B cell (primary cell): ENCODE measurements around the gene RPS28. TPM values are rescaled to one million over a fixed set of nuclear protein-coding genes. Genes with fewer than 3 reads are reported as not detected.

Experiments
- ATAC-seq: fragments of 200-7000 bp; cut with Tn5 transposase; one replicate; pipeline ENCODE4 v1.10.0; 2021; ENCODE audit warnings: low read depth, mild to moderate bottlenecking, moderate number of reproducible peaks, moderate library complexity
- CTCF ChIA-PET: fragments of 350-600 bp; sonication (Branson Sonifier 250); formaldehyde crosslinking; loops from one replicate; lab custom pipeline; 2021; ENCODE audit warnings: antibody characterized with exemption, inconsistent platforms; lab: Charles Lee
- POLR2A ChIA-PET: fragments of 350-600 bp; sonication (Branson Sonifier 250); formaldehyde crosslinking; loops from one replicate; lab custom pipeline; 2021; ENCODE audit warnings: antibody characterized with exemption; lab: Charles Lee
- DNase-seq: peaks from one replicate; pipeline ENCODE4 v3.0.0; 2013
- H2AFZ ChIP-seq: 2 replicates; pipeline ENCODE4 v1.6.1; 2012; ENCODE audit warnings: mild to moderate bottlenecking, low read depth, low read length; ENCODE audit not compliant: insufficient read depth, poor library complexity, severe bottlenecking
- H3K27ac ChIP-seq, 2 donors: 1 replicate in 1 of 2; 2 replicates in 1 of 2; pipeline ENCODE4 v1.5.1; 2012 to 2013; ENCODE audit warnings: low read length in 2 of 2, mild to moderate bottlenecking in 2 of 2, moderate library complexity in 1 of 2
- H3K27me3 ChIP-seq, 4 experiments: fragments of 200-600 bp in 1 of 4; sonication (generic) in 1 of 4; replicated peaks in 1 of 4; 1 replicate in 2 of 4; 2 replicates in 2 of 4; pipeline versions ENCODE4 v1.6.1 to v1.7.0; 2013 to 2016; ENCODE audit warnings: low read length in 3 of 4, mild to moderate bottlenecking in 2 of 4, mixed read lengths in 1 of 4, moderate library complexity in 1 of 4; ENCODE audit not compliant: insufficient read depth in 4 of 4, control insufficient read depth in 3 of 4; ENCODE audit errors: control extremely low read depth in 1 of 4
- H3K36me3 ChIP-seq, 2 experiments: replicated peaks in 1 of 2; 1 replicate in 1 of 2; 2 replicates in 1 of 2; pipeline versions ENCODE4 v1.6.1 to v1.7.1; 2013; ENCODE audit warnings: low read length in 1 of 2; ENCODE audit not compliant: insufficient read depth in 2 of 2, control insufficient read depth in 1 of 2; ENCODE audit errors: control extremely low read depth in 1 of 2, extremely low read depth in 1 of 2
- H3K4me1 ChIP-seq, 2 donors: fragments of 200-600 bp in 1 of 2; sonication (generic) in 1 of 2; 1 replicate in 1 of 2; 2 replicates in 1 of 2; pipeline versions ENCODE4 v1.5.1 to v1.6.1; 2013 to 2017; ENCODE audit warnings: low read length in 2 of 2; ENCODE audit not compliant: control insufficient read depth in 2 of 2, insufficient read depth in 2 of 2
- H3K4me2 ChIP-seq: replicated peaks from 2 replicates; pipeline ENCODE3; 2012; ENCODE audit warnings: mild to moderate bottlenecking, low read depth, low read length; ENCODE audit not compliant: poor library complexity, severe bottlenecking
- H3K4me3 ChIP-seq, 5 experiments: fragments of 200-600 bp in 1 of 5; sonication (generic) in 1 of 5; 1 replicate in 3 of 5; 2 replicates in 2 of 5; pipeline versions ENCODE4 v1.5.1 to v1.7.0; 2011 to 2016; ENCODE audit warnings: low read length in 4 of 5, mild to moderate bottlenecking in 4 of 5, low read depth in 2 of 5, control low read depth in 1 of 5, moderate library complexity in 1 of 5; ENCODE audit not compliant: insufficient read depth in 1 of 5; ENCODE audit errors: control extremely low read depth in 1 of 5, extremely low read depth in 1 of 5
- H3K79me2 ChIP-seq: fragments of 200-600 bp; sonication (generic); one replicate; pipeline ENCODE4 v1.6.0; 2016; ENCODE audit warnings: low read length; ENCODE audit not compliant: control insufficient read depth, insufficient read depth
- H3K9ac ChIP-seq: fragments of 200-600 bp; sonication (generic); 2 replicates; pipeline ENCODE4 v1.6.1; 2017; ENCODE audit warnings: mild to moderate bottlenecking, low read length, moderate library complexity
- H3K9me3 ChIP-seq, 3 donors: one replicate each; pipeline versions ENCODE4 v1.6.1 to v1.7.1; 2013; ENCODE audit warnings: low read length in 2 of 3; ENCODE audit not compliant: control insufficient read depth in 2 of 3, insufficient read depth in 1 of 3; ENCODE audit errors: control extremely low read depth in 1 of 3
- H4K20me1 ChIP-seq: 2 replicates; pipeline ENCODE4 v1.6.0; 2012; ENCODE audit warnings: mild to moderate bottlenecking, low read length; ENCODE audit not compliant: insufficient read depth, control insufficient read depth, poor library complexity, severe bottlenecking
- H3K27ac Mint-ChIP-seq: one replicate; pipeline ENCODE4 v1.8.0; 2021; ENCODE audit warnings: mixed read lengths
- H3K27me3 Mint-ChIP-seq: one replicate; pipeline ENCODE4 v1.8.0; 2021; ENCODE audit warnings: mixed read lengths
- H3K4me1 Mint-ChIP-seq: one replicate; pipeline ENCODE4 v1.8.0; 2021; ENCODE audit warnings: mixed read lengths
- H3K4me3 Mint-ChIP-seq: one replicate; pipeline ENCODE4 v1.8.0; 2021; ENCODE audit warnings: mixed read lengths
- H3K9me3 Mint-ChIP-seq: one replicate; pipeline ENCODE4 v1.8.0; 2022; ENCODE audit warnings: mixed read lengths; ENCODE audit not compliant: insufficient read depth
- CTCF ChIP-seq: fragments of 200-600 bp; IDR thresholded peaks from one replicate; pipeline ENCODE4 v1.8.0; 2022; ENCODE audit warnings: antibody characterized with exemption, mild to moderate bottlenecking
- EZH2 ChIP-seq: IDR thresholded peaks from 2 replicates; pipeline ENCODE4 v1.6.1; 2012; ENCODE audit warnings: borderline replicate concordance, low read depth, mild to moderate bottlenecking, moderate library complexity, low read length; ENCODE audit not compliant: insufficient read depth, poor library complexity, severe bottlenecking
- WGBS: methylation state at CpG from one replicate; pipeline ENCODE4 v1.1.5; 2013; ENCODE audit warnings: missing lambda C conversion rate; ENCODE audit not compliant: insufficient coverage; 5-methylcytosine and 5-hydroxymethylcytosine counted together
- intact Hi-C: fragments of 100-400 bp; cut with micrococcal nuclease; formaldehyde crosslinking; loops from one replicate; pipeline ENCODE4 v1.10.0; 2022
- polyA plus RNA-seq: library from polyadenylated mRNA; depleted of rRNA; stranded (reverse); fragments of >200 nt; gene quantifications from 2 replicates; pipeline ENCODE4 v1.2.3, GENCODE V29; 2012
- total RNA-seq, 2 donors: library from RNA; stranded (reverse); fragments of 120-200 nt in 1 of 2; gene quantifications; 1 replicate in 1 of 2; 2 replicates in 1 of 2; pipeline versions ENCODE4 v1.2.3 to v1.2.4, GENCODE V29; 2013 to 2022

Gene RPS28
- total and polyA plus RNA-seq, 2 donors (not counting 1 experiment from before 2014, with no cell fraction given), result 1,800 to 2,579 TPM

DNA sequence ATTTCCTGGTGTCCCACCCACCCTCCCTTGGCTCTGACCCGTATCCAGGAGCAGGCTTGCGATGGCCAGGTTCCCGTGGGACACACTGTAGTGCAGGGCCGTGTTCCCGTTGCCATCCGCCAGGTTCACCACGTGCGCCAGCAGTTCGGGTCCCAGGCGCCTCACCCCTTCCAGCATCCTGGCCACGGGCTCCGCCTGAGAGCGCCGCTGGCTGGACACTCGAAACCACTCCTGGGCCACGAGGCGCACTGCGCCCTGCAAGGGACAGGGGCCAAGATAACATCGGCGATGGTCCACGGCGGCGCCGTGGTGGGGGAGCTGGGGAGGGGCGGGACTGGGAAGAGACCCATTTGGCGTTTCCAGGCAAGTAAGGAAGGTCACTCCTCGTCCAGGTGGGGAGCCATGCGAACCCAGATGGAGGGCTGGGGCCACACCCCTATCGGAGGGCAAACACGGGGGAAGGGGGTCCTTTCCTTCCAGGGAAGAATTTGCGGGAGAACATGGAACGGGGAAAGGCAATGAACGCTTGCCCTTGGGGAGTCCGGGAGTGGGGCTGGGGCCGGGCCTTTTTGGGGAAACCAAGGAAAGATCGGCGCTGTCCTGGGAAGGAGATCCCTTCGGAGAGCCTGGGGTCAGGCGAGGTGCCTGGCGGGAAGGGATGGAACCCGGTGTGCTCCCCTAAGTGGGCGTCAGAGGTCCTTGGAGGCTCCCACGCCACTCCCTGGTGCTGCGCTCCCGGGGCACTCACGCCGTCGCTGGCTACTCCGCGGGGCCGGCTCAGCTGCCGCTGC, 11.9 kb downstream of the RPS28 start:
- no peak overlapping the region for H3K4me3 ChIP-seq
- H3K4me3 Mint-ChIP-seq, result peak overlapping the region; percentile 47
- peaks cover 0 to 10% (median 0%) of the 10 kb centered on the region in 3 donors for H3K9me3 ChIP-seq
- CTCF ChIA-PET, result interaction anchor here (1.4 kb wide), 1 partner anchor 21 kb away, joined by 3 read pairs; no protein-coding TSS in a partner anchor
- no peak overlapping the region for H3K9ac ChIP-seq
- H3K4me2 ChIP-seq, result no peak overlapping the region
- H4K20me1 ChIP-seq, result no peaks in the 10 kb centered on the region
- peaks cover 5 to 16% of the 10 kb centered on the region in 2 donors for H3K4me1 ChIP-seq
- H3K27me3 ChIP-seq, result peaks cover 0 to 36% (median 12%) of the 10 kb centered on the region in 4 experiments
- DNase-seq, result peak; percentile 9
- no peak overlapping the region for H2AFZ ChIP-seq
- no peaks in the 10 kb centered on the region for H3K9me3 Mint-ChIP-seq
- TF ChIP-seq EZH2 (no peak), CTCF (no peak)
- intact Hi-C loops, result no loop called here
- H3K36me3 ChIP-seq, result no peaks in the 10 kb centered on the region
- peaks cover 15% of the 10 kb centered on the region for H3K27me3 Mint-ChIP-seq
- peaks cover 6% of the 10 kb centered on the region for H3K4me1 Mint-ChIP-seq
- POLR2A ChIA-PET, result no interaction called here
- no peaks in the 10 kb centered on the region for H3K79me2 ChIP-seq
- H3K27ac ChIP-seq, result no peak overlapping the region
- no peak for ATAC-seq
- WGBS, result 39% methylated on average over 51 of the region's 52 CpGs
- H3K27ac Mint-ChIP-seq, result no peak overlapping the region
